ENCODE data around the gene LRP8. TPM values are rescaled to one million over a fixed set of nuclear protein-coding genes. Genes with fewer than 3 reads are reported as not detected.

The LRP8 gene
- total RNA-seq, 1 donor: 27.6 TPM

- no peak for DNase-seq (ENCODE audit: low read depth)
- TF ChIP-seq CTCF (IDR thresholded peaks at IDR 0.05; ENCODE audit: insufficient read depth, low read depth, low read length): no peak
- no peak overlapping the region for H3K4me3 ChIP-seq (ENCODE audit: low read depth, low read length)
These were observed 18.3 kb upstream of the LRP8 start for GRCh38 chr1:53345996-53346813.

- no peak for DNase-seq (ENCODE audit: low read depth)
- no peak overlapping the region for H3K4me3 ChIP-seq (ENCODE audit: low read depth, low read length)
- no peak for TF ChIP-seq CTCF (IDR thresholded peaks at IDR 0.05; ENCODE audit: insufficient read depth, low read depth, low read length)
These were observed 17.3 kb upstream of the LRP8 start for GRCh38 chr1:53344921-53345838.

GRCh38 chr1:53343831-53344668 lies 16.2 kb upstream of the LRP8 start:
- no peak for TF ChIP-seq CTCF (IDR thresholded peaks at IDR 0.05; ENCODE audit: insufficient read depth, low read depth, low read length)
- H3K4me3 ChIP-seq (ENCODE audit: low read depth, low read length): no peak overlapping the region
- DNase-seq (ENCODE audit: low read depth): no peak

GRCh38 chr1:53342735-53343470 lies 15.0 kb upstream of the LRP8 start:
- DNase-seq (ENCODE audit: low read depth): no peak
- no peak overlapping the region for H3K4me3 ChIP-seq (ENCODE audit: low read depth, low read length)
- TF ChIP-seq CTCF (IDR thresholded peaks at IDR 0.05; ENCODE audit: insufficient read depth, low read depth, low read length): no peak

GRCh38 chr1:53341961-53342707 lies 14.3 kb upstream of the LRP8 start:
- no peak overlapping the region for H3K4me3 ChIP-seq (ENCODE audit: low read depth, low read length)
- DNase-seq (ENCODE audit: low read depth): no peak

More at GRCh38 chr1:53341961-53342707, 14.3 kb upstream of the LRP8 start:
- TF ChIP-seq CTCF (IDR thresholded peaks at IDR 0.05; ENCODE audit: insufficient read depth, low read depth, low read length): no peak
